ENCODE measurements around the gene RGS7. TPM values are rescaled to one million over a fixed set of nuclear protein-coding genes. Genes with fewer than 3 reads are reported as not detected.

The RGS7 gene
- total and polyA plus RNA-seq, 10 donors: 0.09 to 1.8 (median 0.72) TPM; not detected in 1

DNA sequence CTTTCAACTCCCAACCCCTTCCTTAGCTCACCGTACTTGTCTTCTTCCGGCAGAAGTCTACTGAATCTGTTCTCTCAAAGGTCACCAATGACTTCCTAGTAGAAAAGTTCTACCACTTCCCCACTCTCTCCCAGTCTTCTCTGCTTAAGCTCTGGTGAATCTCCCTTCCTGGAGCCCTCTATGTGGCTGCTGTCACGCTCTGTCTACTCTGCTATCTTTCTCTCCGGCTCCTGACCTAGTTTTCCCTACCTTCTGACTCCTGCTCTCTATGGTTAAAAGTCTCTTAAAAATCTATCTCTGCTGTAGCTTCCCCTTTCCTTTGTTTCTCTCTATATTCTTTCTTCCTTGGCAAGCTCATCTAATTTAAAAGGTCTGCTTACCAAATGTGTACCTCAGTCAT lies 394.9 kb downstream of the RGS7 start:
- 72 to 87% (median 82%) methylated on average over 4 of the region's 4 CpGs for WGBS, 5 donors
- Histone ChIP-seq H3K4me3 (no peak overlapping the region), H3K4me1 (no peaks in the 10 kb centered on the region), H3K36me3 (no peaks in the 10 kb centered on the region), H3K27me3 (replicated peaks in 1 of 7) (no peaks in the 10 kb centered on the region), H3K9me3 (no peaks in the 10 kb centered on the region), H3K27ac (no peak overlapping the region)
- no peak for TF ChIP-seq POLR2AphosphoS5 (IDR thresholded peaks at IDR 0.05)
- no peak for DNase-seq
- intact Hi-C loops (cut with DNase I; ENCODE audit: low total_unique reads): no loop called here

DNA sequence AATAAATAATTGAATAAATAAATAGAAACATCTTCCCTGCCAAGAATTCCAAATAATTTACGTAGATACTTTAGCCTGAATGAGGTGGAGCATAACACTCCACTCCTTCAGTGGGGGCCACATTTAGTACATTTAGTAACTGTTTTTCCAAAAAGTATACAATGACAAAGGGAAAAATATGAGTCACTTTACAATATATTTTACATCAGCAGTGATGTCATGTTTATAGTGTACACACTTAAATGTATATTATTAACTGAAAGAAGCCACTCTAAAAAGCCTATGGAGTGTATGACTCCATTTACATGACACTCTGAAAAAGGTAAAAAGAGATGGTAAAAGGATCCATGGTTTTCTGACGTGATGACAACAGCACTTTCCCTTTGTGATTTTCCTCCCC lies 400.6 kb downstream of the RGS7 start:
- H3K27me3 ChIP-seq (replicated peaks in 1 of 7): no peaks in the 10 kb centered on the region
- no peaks in the 10 kb centered on the region for H3K4me1 ChIP-seq
- DNase-seq: no peak
- intact Hi-C loops (cut with DNase I; ENCODE audit: low total_unique reads): no loop called here
- TF ChIP-seq POLR2AphosphoS5 (IDR thresholded peaks at IDR 0.05): no peak
- no peak for TF ChIP-seq POLR2A (IDR thresholded peaks at IDR 0.05)
- TF ChIP-seq, protein P1, sequence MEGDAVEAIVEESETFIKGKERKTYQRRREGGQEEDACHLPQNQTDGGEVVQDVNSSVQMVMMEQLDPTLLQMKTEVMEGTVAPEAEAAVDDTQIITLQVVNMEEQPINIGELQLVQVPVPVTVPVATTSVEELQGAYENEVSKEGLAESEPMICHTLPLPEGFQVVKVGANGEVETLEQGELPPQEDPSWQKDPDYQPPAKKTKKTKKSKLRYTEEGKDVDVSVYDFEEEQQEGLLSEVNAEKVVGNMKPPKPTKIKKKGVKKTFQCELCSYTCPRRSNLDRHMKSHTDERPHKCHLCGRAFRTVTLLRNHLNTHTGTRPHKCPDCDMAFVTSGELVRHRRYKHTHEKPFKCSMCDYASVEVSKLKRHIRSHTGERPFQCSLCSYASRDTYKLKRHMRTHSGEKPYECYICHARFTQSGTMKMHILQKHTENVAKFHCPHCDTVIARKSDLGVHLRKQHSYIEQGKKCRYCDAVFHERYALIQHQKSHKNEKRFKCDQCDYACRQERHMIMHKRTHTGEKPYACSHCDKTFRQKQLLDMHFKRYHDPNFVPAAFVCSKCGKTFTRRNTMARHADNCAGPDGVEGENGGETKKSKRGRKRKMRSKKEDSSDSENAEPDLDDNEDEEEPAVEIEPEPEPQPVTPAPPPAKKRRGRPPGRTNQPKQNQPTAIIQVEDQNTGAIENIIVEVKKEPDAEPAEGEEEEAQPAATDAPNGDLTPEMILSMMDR (IDR thresholded peaks at IDR 0.05 in 8 of 11, conservative IDR thresholded peaks at IDR 0.05 in 3 of 11): no peak
- H3K27ac ChIP-seq: no peak overlapping the region
- H3K4me3 ChIP-seq: no peak overlapping the region
- 67 to 86% (median 78%) methylated on average over 2 of the region's 2 CpGs for WGBS, 5 donors
- no peaks in the 10 kb centered on the region for H3K36me3 ChIP-seq
- H3K9me3 ChIP-seq: no peaks in the 10 kb centered on the region

DNA sequence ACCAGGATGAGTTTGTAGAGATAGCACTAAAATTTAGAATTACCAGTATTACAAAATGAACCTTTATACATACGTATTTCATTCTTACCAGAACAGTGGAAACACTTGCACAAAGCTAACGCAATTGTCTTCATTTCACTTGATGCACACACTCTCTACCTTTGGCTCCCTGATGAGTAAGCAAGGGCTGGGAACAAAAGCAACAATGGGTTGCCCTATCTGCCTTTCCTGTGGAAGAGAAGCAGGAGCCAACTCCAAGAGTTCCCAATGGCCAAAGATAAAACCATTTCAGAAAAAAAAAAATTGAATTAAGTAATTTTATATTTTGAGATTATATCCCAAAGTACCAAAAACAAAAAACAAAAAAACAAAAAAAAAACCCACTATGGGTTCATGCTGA lies 401.0 kb downstream of the RGS7 start:
- no peaks in the 10 kb centered on the region for H3K36me3 ChIP-seq
- 40 to 60% (median 47%) methylated on average over 2 of the region's 2 CpGs for WGBS, 5 donors

DNA sequence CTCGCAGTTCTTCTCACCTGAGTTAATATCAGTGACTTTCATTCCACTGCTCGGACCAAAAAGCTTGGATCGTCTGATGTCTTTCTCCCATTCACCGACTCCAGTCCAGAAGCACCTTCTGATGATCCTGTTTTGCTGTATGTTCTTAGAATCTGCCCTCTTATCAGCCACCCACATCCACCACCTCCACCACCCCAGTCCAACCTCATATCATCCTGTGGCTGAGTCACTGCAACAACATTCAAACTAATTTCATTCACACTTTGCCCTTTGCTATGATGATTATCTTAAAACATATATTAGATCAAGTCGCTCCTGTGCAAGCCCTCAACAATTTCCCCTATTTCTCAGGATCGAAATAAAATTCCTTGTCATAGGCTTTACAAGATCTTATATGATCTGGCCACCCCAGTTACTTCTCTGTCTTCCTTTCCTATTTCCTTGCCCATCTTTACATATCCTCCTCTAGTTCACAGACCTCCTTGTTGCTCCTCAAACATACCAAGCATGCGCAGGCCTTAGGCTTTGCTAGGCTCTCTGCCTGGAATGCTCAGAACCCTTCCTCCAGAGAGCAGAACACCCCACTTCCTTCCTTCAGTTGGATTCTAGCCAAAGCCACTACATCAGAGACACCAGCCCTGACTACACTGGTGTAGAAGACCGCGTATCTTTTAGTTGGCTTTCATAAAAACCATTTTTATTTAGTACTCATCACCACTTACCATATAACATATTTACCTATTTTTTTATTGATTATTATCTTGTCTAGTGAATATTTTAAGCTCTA lies 409.4 kb downstream of the RGS7 start:
- no peaks in the 10 kb centered on the region for H3K4me1 ChIP-seq
- H3K36me3 ChIP-seq: no peaks in the 10 kb centered on the region
- no peak for DNase-seq
- no peak overlapping the region for H3K27ac ChIP-seq
- WGBS, 5 donors: 74 to 90% (median 82%) methylated on average over 9 of the region's 9 CpGs
- H3K27me3 ChIP-seq (replicated peaks in 1 of 7): no peaks in the 10 kb centered on the region
- TF ChIP-seq POLR2AphosphoS5 (IDR thresholded peaks at IDR 0.05) (no peak), POLR2A (IDR thresholded peaks at IDR 0.05) (no peak)
- TF ChIP-seq, protein P1 (IDR thresholded peaks at IDR 0.05 in 8 of 11, conservative IDR thresholded peaks at IDR 0.05 in 3 of 11): no peak
- intact Hi-C loops (cut with DNase I; ENCODE audit: low total_unique reads): no loop called here
- no peaks in the 10 kb centered on the region for H3K9me3 ChIP-seq
- H3K4me3 ChIP-seq: no peak overlapping the region

More for the DNA sequence above, 401.0 kb downstream of the RGS7 start:
- intact Hi-C loops (cut with DNase I; ENCODE audit: low total_unique reads): no loop called here
- no peak overlapping the region for H3K27ac ChIP-seq
- TF ChIP-seq, protein P1 (IDR thresholded peaks at IDR 0.05 in 8 of 11, conservative IDR thresholded peaks at IDR 0.05 in 3 of 11): no peak
- TF ChIP-seq POLR2AphosphoS5 (IDR thresholded peaks at IDR 0.05): no peak
- TF ChIP-seq POLR2A (IDR thresholded peaks at IDR 0.05): no peak
- no peak overlapping the region for H3K4me3 ChIP-seq
- no peaks in the 10 kb centered on the region for H3K27me3 ChIP-seq (replicated peaks in 1 of 7)
- no peak for DNase-seq
- H3K4me1 ChIP-seq: no peaks in the 10 kb centered on the region
- H3K9me3 ChIP-seq: no peaks in the 10 kb centered on the region
